K562 (cell line): ENCODE results near the gene ZSCAN21.
"Not testable (repeated sequence)": the region's sequence is repeated elsewhere in the genome, so short reads cannot be mapped to it uniquely, and the experiment has no call there.

Experiments used
- CTCF ChIP-seq, 3 experiments: IDR thresholded peaks in 2 of 3; conservative IDR thresholded peaks in 1 of 3; 2 replicates each; pipeline ENCODE4 v1.5.1; 2011 to 2012; ENCODE audit warnings: low read length in 3 of 3, mild to moderate bottlenecking in 3 of 3, control low read depth in 2 of 3, improper control_type of control experiment in 1 of 3, inconsistent platforms in 1 of 3, low read depth in 1 of 3, mixed read lengths in 1 of 3, moderate library complexity in 1 of 3; ENCODE audit not compliant: insufficient read depth in 2 of 3
- SIN3A ChIP-seq, 2 experiments: fragments of 150-350 bp in 1 of 2; IDR thresholded peaks; 2 replicates each; pipeline ENCODE4 v1.6.1; 2011 to 2016; ENCODE audit warnings: borderline replicate concordance in 2 of 2, low read depth in 2 of 2, low read length in 2 of 2, mild to moderate bottlenecking in 2 of 2, moderate library complexity in 2 of 2; ENCODE audit not compliant: control insufficient read depth in 1 of 2
- ZNF274 ChIP-seq: IDR thresholded peaks from 2 replicates; pipeline ENCODE4 v1.6.1; 2011; ENCODE audit warnings: low read depth, mild to moderate bottlenecking, low read length, moderate library complexity, borderline replicate concordance
- ZNF75A ChIP-seq: fragments of 450-650 bp; formaldehyde crosslinking; IDR thresholded peaks from 2 replicates; pipeline ENCODE4 v1.4.0; 2020; ENCODE audit warnings: mild to moderate bottlenecking

GRCh38 chr7:100009952-100010351, 39.6 kb upstream of the ZSCAN21 start:
- not testable (repeated sequence) for TF ChIP-seq ZNF274; CTCF (IDR thresholded peaks at IDR 0.05 in 2 of 3, conservative IDR thresholded peaks at IDR 0.05 in 1 of 3; ENCODE audit: insufficient read depth in 2 of 3, low read depth in 1 of 3, low read length in 3 of 3); ZNF75A (CRISPR knock-in tag); SIN3A (IDR thresholded peaks at IDR 0.05; ENCODE audit: borderline replicate concordance in 2 of 2, control insufficient read depth in 1 of 2, low read depth in 2 of 2, low read length in 2 of 2)
